Measurements from ENCODE around the gene NCK1.

The NCK1 gene

DNA sequence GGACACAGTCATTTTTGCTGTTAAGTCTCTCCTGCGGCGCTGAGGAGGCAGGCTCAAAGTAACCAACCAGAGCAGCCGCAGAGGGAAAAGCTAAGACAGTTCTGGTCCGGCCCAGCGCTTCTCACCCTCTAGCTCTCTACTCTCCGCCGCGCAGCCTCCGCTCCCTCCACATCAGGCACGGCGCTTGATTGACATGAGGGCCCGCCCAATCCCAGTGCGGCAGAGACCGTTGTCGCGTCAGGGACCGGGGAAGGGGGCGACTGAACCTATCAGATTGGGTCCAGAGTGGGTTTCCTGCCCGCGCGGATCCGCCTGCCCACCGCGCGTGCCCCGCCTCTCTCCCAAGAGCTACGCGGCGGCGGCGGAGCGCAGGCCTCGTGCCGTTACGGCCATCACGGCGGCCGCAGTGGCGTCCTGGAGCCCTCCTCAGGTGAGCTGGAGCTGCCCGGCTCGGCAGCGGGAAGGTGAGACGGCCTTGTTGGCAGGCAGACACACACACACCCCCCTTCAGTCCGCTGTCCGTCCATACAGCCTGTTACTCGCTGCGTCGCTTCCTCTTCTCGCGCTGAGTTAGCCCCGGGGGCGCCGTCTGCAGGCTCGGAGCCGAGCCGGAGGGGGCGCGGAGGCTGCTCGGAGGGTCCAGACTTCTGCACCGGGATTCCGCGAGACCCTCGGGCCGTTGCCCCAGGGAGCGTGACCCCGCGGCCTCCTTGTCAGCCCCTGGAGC lies at the start of gene NCK1:
TSS of gene NCK1 (plus strand) at position 319 of the 727 bp plus-strand sequence. CDS start 65,794 bp downstream, outside the sequence.
- H3K27me3 ChIP-seq (ENCODE audit: insufficient read depth, low read length), result no peaks in the 10 kb centered on the region
- peak within 1 kb of the TSS; percentile 90; the same call in 1 of the 2 replicates for H3K9ac ChIP-seq (ENCODE audit: low read depth, low read length)
- peak within 1 kb of the TSS; percentile 83 for H3K27ac ChIP-seq (ENCODE audit: low read length)
- H3K36me3 ChIP-seq (ENCODE audit: insufficient read depth, low read depth, low read length), result no peaks in the 10 kb centered on the region
- H3K4me3 ChIP-seq (ENCODE audit: low read length), result peak within 1 kb of the TSS; percentile 98
- H3K9me3 ChIP-seq (ENCODE audit: insufficient read depth, low read depth, low read length), result no peaks in the 10 kb centered on the region
- H3K4me1 ChIP-seq (ENCODE audit: insufficient read depth, low read length), result peaks cover 21% of the 10 kb centered on the region; the same call in 1 of the 2 replicates

DNA sequence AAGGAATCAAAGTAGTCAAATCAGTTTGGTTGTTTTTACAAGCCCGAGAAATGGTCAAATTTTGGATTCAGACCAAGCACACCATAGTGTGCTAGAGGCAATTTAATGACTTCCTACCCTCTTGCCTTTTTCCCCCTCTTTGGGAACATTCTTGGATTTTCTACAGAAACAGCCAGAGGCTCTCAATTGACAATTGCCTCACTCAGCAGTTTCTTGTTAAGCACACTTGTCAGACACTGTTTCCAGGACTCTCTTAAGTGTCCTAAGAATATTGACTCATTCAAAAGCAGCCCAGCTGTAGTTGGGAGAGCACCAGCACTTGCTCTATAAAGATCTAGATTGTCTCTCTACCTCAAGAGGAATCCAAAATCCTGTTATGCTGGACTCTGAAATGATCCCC lies 44.6 kb upstream of the NCK1 start:
- no peaks in the 10 kb centered on the region for H3K4me1 ChIP-seq (ENCODE audit: insufficient read depth, low read length)
- H3K9me3 ChIP-seq (ENCODE audit: insufficient read depth, low read depth, low read length), result no peaks in the 10 kb centered on the region
- peaks cover 30% of the 10 kb centered on the region for H3K27me3 ChIP-seq (ENCODE audit: insufficient read depth, low read length)
- H3K27ac ChIP-seq (ENCODE audit: low read length), result no peak overlapping the region
- no peaks in the 10 kb centered on the region for H3K36me3 ChIP-seq (ENCODE audit: insufficient read depth, low read depth, low read length)
- no peak overlapping the region for H3K4me3 ChIP-seq (ENCODE audit: low read length)
- no peak overlapping the region for H3K9ac ChIP-seq (ENCODE audit: low read depth, low read length)

GRCh38 chr3:136818191-136818768 lies 43.7 kb upstream of the NCK1 start:
- Histone ChIP-seq H3K4me1 (ENCODE audit: insufficient read depth, low read length) (no peaks in the 10 kb centered on the region), H3K27ac (ENCODE audit: low read length) (no peak overlapping the region), H3K9ac (ENCODE audit: low read depth, low read length) (peak overlapping the region; percentile 61)

GRCh38 chr3:136818769-136819391 lies 43.1 kb upstream of the NCK1 start, which contains the start of gene SLC35G2:
TSS of gene SLC35G2 (plus strand) at chr3:136819126. CDS start at chr3:136854461, 35,335 bp downstream.
- H3K27me3 ChIP-seq (ENCODE audit: insufficient read depth, low read length), result peaks cover 30% of the 10 kb centered on the region
- no peaks in the 10 kb centered on the region for H3K36me3 ChIP-seq (ENCODE audit: insufficient read depth, low read depth, low read length)
- no peak within 1 kb of the TSS for H3K27ac ChIP-seq (ENCODE audit: low read length)
- no peaks in the 10 kb centered on the region for H3K4me1 ChIP-seq (ENCODE audit: insufficient read depth, low read length)
- H3K4me3 ChIP-seq (ENCODE audit: low read length), result peak within 1 kb of the TSS; percentile 86
- peaks cover 2% of the 10 kb centered on the region; the same call in 1 of the 2 replicates for H3K9me3 ChIP-seq (ENCODE audit: insufficient read depth, low read depth, low read length)
- peak within 1 kb of the TSS; percentile 61 for H3K9ac ChIP-seq (ENCODE audit: low read depth, low read length)

More at GRCh38 chr3:136818191-136818768, 43.7 kb upstream of the NCK1 start:
- peak overlapping the region; percentile 86 for H3K4me3 ChIP-seq (ENCODE audit: low read length)
- H3K9me3 ChIP-seq (ENCODE audit: insufficient read depth, low read depth, low read length), result no peaks in the 10 kb centered on the region
- peaks cover 30% of the 10 kb centered on the region for H3K27me3 ChIP-seq (ENCODE audit: insufficient read depth, low read length)
- H3K36me3 ChIP-seq (ENCODE audit: insufficient read depth, low read depth, low read length), result no peaks in the 10 kb centered on the region

GRCh38 chr3:136819392-136819730 lies 42.6 kb upstream of the NCK1 start:
- Histone ChIP-seq H3K4me3 (ENCODE audit: low read length) (peak overlapping the region; percentile 86), H3K27ac (ENCODE audit: low read length) (no peak overlapping the region), H3K27me3 (ENCODE audit: insufficient read depth, low read length) (peaks cover 30% of the 10 kb centered on the region), H3K4me1 (ENCODE audit: insufficient read depth, low read length) (no peaks in the 10 kb centered on the region), H3K36me3 (ENCODE audit: insufficient read depth, low read depth, low read length) (no peaks in the 10 kb centered on the region), H3K9ac (ENCODE audit: low read depth, low read length) (peak overlapping the region; percentile 49; the same call in 1 of the 2 replicates), H3K9me3 (ENCODE audit: insufficient read depth, low read depth, low read length) (peaks cover 3% of the 10 kb centered on the region; the same call in 1 of the 2 replicates)

- Histone ChIP-seq H3K4me1 (ENCODE audit: insufficient read depth, low read length) (no peaks in the 10 kb centered on the region), H3K4me3 (ENCODE audit: low read length) (peak overlapping the region; percentile 86), H3K27ac (ENCODE audit: low read length) (no peak overlapping the region), H3K27me3 (ENCODE audit: insufficient read depth, low read length) (peaks cover 30% of the 10 kb centered on the region), H3K9me3 (ENCODE audit: insufficient read depth, low read depth, low read length) (peaks cover 3% of the 10 kb centered on the region; the same call in 1 of the 2 replicates), H3K9ac (ENCODE audit: low read depth, low read length) (peak overlapping the region; percentile 49; the same call in 1 of the 2 replicates), H3K36me3 (ENCODE audit: insufficient read depth, low read depth, low read length) (no peaks in the 10 kb centered on the region)
Observed at GRCh38 chr3:136819731-136820679, 42.0 kb upstream of the NCK1 start.

DNA sequence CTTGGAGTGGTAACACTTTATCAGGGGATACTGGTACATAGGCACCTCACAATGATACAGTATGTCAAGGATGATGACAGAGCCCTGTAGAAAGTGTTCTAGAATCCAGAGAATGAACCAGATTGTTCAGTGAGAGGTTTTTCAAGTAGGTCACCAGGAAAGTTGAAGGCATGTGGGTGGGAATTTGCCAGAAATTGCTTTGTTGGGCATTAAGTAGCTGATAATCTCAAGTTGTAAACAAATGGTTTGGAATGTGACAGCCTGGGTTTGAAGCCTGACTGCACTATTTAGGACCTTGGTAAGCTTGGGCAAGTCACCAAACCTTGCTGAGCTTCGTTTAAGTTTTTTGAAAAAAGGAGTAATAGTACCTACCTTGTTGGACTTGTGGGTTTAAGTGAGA lies 30.5 kb upstream of the NCK1 start:
- Histone ChIP-seq H3K9me3 (ENCODE audit: insufficient read depth, low read depth, low read length) (no peaks in the 10 kb centered on the region; the same call in 1 of the 2 replicates), H3K27me3 (ENCODE audit: insufficient read depth, low read length) (no peaks in the 10 kb centered on the region), H3K4me1 (ENCODE audit: insufficient read depth, low read length) (no peaks in the 10 kb centered on the region), H3K27ac (ENCODE audit: low read length) (no peak overlapping the region), H3K4me3 (ENCODE audit: low read length) (no peak overlapping the region), H3K9ac (ENCODE audit: low read depth, low read length) (no peak overlapping the region), H3K36me3 (ENCODE audit: insufficient read depth, low read depth, low read length) (no peaks in the 10 kb centered on the region; the same call in 1 of the 2 replicates)

- no peak overlapping the region for H3K4me3 ChIP-seq (ENCODE audit: low read length)
- H3K27ac ChIP-seq (ENCODE audit: low read length), result no peak overlapping the region
- no peak overlapping the region for H3K9ac ChIP-seq (ENCODE audit: low read depth, low read length)
- H3K36me3 ChIP-seq (ENCODE audit: insufficient read depth, low read depth, low read length), result peaks cover 13% of the 10 kb centered on the region
- H3K9me3 ChIP-seq (ENCODE audit: insufficient read depth, low read depth, low read length), result no peaks in the 10 kb centered on the region; the same call in 1 of the 2 replicates
- H3K27me3 ChIP-seq (ENCODE audit: insufficient read depth, low read length), result no peaks in the 10 kb centered on the region
- peaks cover 14% of the 10 kb centered on the region for H3K4me1 ChIP-seq (ENCODE audit: insufficient read depth, low read length)
Observed at GRCh38 chr3:136835089-136835812, 26.8 kb upstream of the NCK1 start.

- Histone ChIP-seq H3K4me3 (ENCODE audit: low read length) (no peak overlapping the region), H3K4me1 (ENCODE audit: insufficient read depth, low read length) (peaks cover 14% of the 10 kb centered on the region), H3K9ac (ENCODE audit: low read depth, low read length) (no peak overlapping the region), H3K36me3 (ENCODE audit: insufficient read depth, low read depth, low read length) (peaks cover 13% of the 10 kb centered on the region), H3K27me3 (ENCODE audit: insufficient read depth, low read length) (no peaks in the 10 kb centered on the region), H3K27ac (ENCODE audit: low read length) (no peak overlapping the region), H3K9me3 (ENCODE audit: insufficient read depth, low read depth, low read length) (no peaks in the 10 kb centered on the region; the same call in 1 of the 2 replicates)
Observed at GRCh38 chr3:136835813-136836510, 26.0 kb upstream of the NCK1 start.

- Histone ChIP-seq H3K27ac (ENCODE audit: low read length) (no peak overlapping the region), H3K36me3 (ENCODE audit: insufficient read depth, low read depth, low read length) (peaks cover 13% of the 10 kb centered on the region), H3K4me1 (ENCODE audit: insufficient read depth, low read length) (peaks cover 14% of the 10 kb centered on the region), H3K9ac (ENCODE audit: low read depth, low read length) (no peak overlapping the region), H3K9me3 (ENCODE audit: insufficient read depth, low read depth, low read length) (no peaks in the 10 kb centered on the region; the same call in 1 of the 2 replicates), H3K4me3 (ENCODE audit: low read length) (no peak overlapping the region), H3K27me3 (ENCODE audit: insufficient read depth, low read length) (no peaks in the 10 kb centered on the region)
Observed at GRCh38 chr3:136836511-136837156, 25.4 kb upstream of the NCK1 start.

Measured in iPS-20b (cell line).